Left ventricle myocardium inferior (tissue), 1 donor: Measurements from ENCODE around the gene UQCR11. TPM values are rescaled to one million over a fixed set of nuclear protein-coding genes. Genes with fewer than 3 reads are reported as not detected.

Experiments used
- DNase-seq: peaks from one replicate; pipeline ENCODE4 v3.0.0-alpha.2; 2020
- H3K27ac ChIP-seq: fragments of 200-600 bp; replicated peaks from 2 replicates; pipeline ENCODE4 v1.8.0; 2021
- H3K27me3 ChIP-seq: fragments of 200-600 bp; 2 replicates; pipeline ENCODE4 v1.8.0; 2021; ENCODE audit warnings: low read depth
- H3K36me3 ChIP-seq: fragments of 200-600 bp; 2 replicates; pipeline ENCODE4 v1.8.0; 2021
- H3K4me1 ChIP-seq: fragments of 200-600 bp; 2 replicates; pipeline ENCODE4 v1.8.0; 2021
- H3K4me3 ChIP-seq: fragments of 200-600 bp; 2 replicates; pipeline ENCODE4 v1.8.0; 2021; ENCODE audit warnings: mild to moderate bottlenecking, moderate library complexity
- H3K9me3 ChIP-seq: fragments of 200-600 bp; replicated peaks from 2 replicates; pipeline ENCODE4 v1.8.0; 2021
- CTCF ChIP-seq: fragments of 200-600 bp; IDR thresholded peaks from 2 replicates; pipeline ENCODE4 v1.8.0; 2021; ENCODE audit warnings: antibody characterized with exemption, mild to moderate bottlenecking, borderline replicate concordance
- intact Hi-C: fragments of 100-400 bp; cut with micrococcal nuclease; formaldehyde crosslinking; loops from one replicate; pipeline ENCODE4 v1.11.0; 2022
- total RNA-seq: library from RNA; stranded (reverse); fragmentation: NEBNext Ultra II Directional; extraction: Animal tissue kit (Norgen Biotek cat#: 25700); gene quantifications from one replicate; pipeline ENCODE4 v1.2.1, GENCODE V29; 2021
- donor health status: DM: no; HTN: yes; CAD: no; lungs with severe emphysema.

Gene UQCR11
- total RNA-seq, 1 donor from 2014 or later = 942 TPM

DNA sequence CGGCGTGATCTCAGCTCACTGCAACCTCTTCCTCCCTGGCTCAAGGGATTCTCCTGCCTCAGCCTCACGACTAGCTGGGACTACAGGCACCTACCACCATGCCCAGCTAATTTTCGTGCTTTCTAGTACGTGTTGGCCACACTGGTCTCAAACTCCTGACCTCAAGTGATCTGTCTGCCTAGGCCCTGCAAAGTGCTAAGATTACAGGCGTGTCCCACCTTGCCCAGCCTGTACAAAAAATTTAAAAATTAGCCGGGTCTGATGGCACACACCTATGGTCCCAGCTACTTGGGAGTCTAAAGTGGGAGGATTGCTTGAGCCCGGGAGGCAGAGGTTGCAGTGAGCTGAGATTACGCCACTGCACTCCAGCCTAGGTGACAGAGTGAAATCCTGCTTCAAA is 32.5 kb downstream of the UQCR11 start:
- Histone ChIP-seq H3K9me3 (no peaks in the 10 kb centered on the region), H3K27me3 (no peaks in the 10 kb centered on the region), H3K27ac (no peak overlapping the region), H3K4me1 (peaks cover 15% of the 10 kb centered on the region), H3K36me3 (peaks cover 12% of the 10 kb centered on the region), H3K4me3 (no peak overlapping the region)
- intact Hi-C loops = no loop called here
- TF ChIP-seq CTCF = no peak
- DNase-seq = no peak

DNA sequence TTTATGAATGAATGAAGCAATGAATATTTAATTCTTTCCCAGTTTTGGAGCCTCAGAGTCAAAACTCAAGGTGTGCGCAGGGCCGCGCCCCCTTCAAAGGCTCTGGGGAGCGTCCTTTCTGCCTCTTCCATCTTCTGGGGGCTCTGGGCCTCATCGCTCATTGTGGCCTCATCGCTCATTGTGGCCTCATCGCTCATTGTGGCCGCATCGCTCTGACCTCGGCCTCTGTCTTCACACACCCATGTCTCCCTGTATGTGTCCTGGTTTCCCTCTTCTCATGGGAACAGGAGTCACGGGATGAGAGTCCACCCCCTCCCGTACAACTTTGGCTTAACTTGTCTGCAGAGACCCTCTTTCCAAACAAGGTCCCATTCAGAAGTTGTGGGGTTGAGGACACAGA is 33.9 kb downstream of the UQCR11 start:
- Histone ChIP-seq H3K9me3 (no peaks in the 10 kb centered on the region), H3K4me1 (peaks cover 15% of the 10 kb centered on the region), H3K4me3 (no peak overlapping the region), H3K27me3 (no peaks in the 10 kb centered on the region), H3K36me3 (no peaks in the 10 kb centered on the region), H3K27ac (no peak overlapping the region)
- intact Hi-C loops = no loop called here
- no peak for TF ChIP-seq CTCF
- no peak for DNase-seq

DNA sequence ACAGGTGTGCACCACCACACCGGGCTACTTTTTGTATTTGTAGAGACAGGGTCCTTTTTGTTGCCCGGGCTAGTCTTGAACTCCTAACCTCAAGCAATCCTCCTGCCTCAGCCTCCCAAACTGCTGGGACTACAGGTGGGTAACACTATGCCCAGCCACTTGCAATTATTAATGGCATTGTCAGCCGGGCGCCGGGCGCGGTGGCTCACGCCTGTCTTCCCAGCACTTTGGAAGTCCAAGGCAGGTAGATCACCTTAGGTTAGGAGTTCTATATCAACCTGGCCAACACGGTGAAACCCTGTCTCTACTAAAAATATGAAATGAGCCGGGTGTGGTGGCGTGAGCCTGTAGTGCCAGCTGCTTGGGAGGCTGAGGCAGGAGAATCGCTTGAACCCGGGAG is 34.4 kb downstream of the UQCR11 start:
- no peak overlapping the region for H3K4me3 ChIP-seq
- no peak overlapping the region for H3K27ac ChIP-seq
- H3K4me1 ChIP-seq = peaks cover 20% of the 10 kb centered on the region
- no peaks in the 10 kb centered on the region for H3K36me3 ChIP-seq
- H3K27me3 ChIP-seq = no peaks in the 10 kb centered on the region
- no peak for TF ChIP-seq CTCF
- H3K9me3 ChIP-seq = no peaks in the 10 kb centered on the region
- no peak for DNase-seq
- intact Hi-C loops = no loop called here

GRCh38 chr19:1569997-1570396 is 35.3 kb downstream of the UQCR11 start:
- Histone ChIP-seq H3K27ac (no peak overlapping the region), H3K36me3 (no peaks in the 10 kb centered on the region), H3K4me3 (no peak overlapping the region), H3K27me3 (no peaks in the 10 kb centered on the region), H3K4me1 (peaks cover 25% of the 10 kb centered on the region), H3K9me3 (no peaks in the 10 kb centered on the region)
- no peak for TF ChIP-seq CTCF
- DNase-seq = no peak
- intact Hi-C loops = no loop called here

GRCh38 chr19:1568320-1569019 is 36.8 kb downstream of the UQCR11 start, which contains the start of gene MEX3D:
TSS of gene MEX3D (minus strand) at chr19:1568325. CDS start at chr19:1568058, 267 bp downstream.
- Histone ChIP-seq H3K27ac (peak within 1 kb of the TSS; percentile 87), H3K27me3 (no peaks in the 10 kb centered on the region), H3K9me3 (no peaks in the 10 kb centered on the region), H3K4me3 (peak within 1 kb of the TSS; percentile 84), H3K4me1 (peaks cover 25% of the 10 kb centered on the region), H3K36me3 (no peaks in the 10 kb centered on the region)
- DNase-seq = peak; percentile 81
- intact Hi-C loops = no loop called here
- TF ChIP-seq CTCF = no peak
